HK-2 (cell line): ENCODE data around the gene COL8A1.
A peak's percentile ranks its signal among the peaks of the same experiment; 100 is the strongest.

Experiments used
- DNase-seq: peaks from one replicate; pipeline ENCODE4 v3.0.0-alpha.2; 2018; ENCODE audit not compliant: unreplicated experiment

Gene COL8A1

DNA sequence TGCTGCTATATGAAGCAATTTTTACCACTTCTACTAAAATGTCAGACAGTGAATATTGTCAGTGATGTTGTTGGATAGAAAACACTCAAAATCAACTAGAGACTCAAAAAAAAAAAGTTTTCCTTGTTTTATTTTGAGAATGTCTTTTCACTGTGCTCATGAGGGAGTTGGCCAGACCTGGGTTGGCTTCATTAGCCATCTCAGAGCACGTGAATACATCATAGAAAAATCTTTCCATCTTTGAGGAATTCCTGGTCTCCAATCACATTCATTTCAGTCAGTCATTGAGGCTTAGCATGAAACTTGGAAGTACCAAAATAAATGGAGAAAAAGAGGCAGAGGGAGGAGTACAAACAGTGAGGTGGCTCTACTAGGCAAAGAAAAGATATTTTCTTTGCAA lies 121.6 kb downstream of the COL8A1 start:
- DNase-seq, result no peak

GRCh38 chr3:99760629-99761028 lies 122.2 kb downstream of the COL8A1 start:
- no peak for DNase-seq

- no peak for DNase-seq
These were observed 123.2 kb downstream of the COL8A1 start for GRCh38 chr3:99761415-99762165.

DNA sequence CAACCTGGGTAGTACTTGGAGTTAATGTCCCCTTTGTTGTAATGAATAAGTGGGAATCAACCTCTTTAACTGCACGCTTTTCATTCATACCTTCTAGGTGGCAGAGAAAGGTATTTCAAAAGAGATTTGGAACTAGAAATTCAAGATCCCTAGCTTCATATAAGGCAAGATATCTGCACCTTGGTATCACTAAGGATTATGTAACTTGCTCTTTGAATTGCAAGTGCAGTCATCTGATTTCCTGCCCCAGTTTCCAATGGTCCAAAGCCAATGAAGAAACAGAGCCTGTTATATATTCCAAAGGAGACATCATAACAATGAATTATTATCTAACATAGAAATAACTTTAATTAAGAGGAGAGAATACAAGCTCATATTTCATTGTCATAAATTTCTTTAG lies 124.5 kb downstream of the COL8A1 start:
- DNase-seq, result no peak

GRCh38 chr3:99764377-99764776 lies 126.0 kb downstream of the COL8A1 start:
- DNase-seq, result no peak

DNA sequence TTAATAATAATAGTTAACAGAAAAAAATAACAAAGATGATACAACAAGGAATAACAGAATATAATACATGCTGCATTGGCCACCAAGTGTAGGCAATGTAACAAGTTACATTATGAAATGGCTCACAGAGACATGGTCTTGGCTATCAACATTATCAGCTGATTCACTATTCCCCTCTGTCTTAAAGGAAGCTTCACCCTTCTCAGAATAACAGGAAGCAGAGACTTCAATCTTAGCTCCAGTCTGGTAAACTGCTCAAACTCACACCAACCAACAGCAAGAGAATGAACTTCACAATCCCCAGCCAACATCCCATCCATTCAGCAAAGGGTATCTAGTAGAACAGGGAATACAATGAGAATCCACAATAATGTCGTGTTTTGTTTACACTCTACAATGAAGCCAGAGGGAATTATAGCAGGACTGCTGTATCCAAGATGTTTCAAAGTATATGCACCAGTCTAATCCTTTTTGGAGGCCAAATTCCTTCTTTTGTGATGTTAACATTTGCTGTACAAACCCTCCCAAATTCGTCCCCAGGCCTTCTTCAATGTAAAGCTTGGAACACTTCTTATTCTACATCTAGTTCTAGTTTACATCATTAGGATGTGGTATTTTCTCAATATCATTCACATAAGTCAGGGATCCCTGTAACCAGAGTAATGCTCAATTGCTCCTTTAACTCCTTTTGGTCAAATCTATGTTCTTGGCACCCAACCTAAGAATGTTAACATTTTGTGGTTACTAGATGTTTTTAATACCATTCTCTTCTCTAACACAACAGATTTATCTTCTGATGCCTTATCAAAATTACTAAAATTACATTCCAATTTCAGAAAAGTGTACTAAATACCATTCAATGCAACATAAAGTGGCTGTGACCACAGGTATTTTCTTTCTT lies 126.9 kb downstream of the COL8A1 start:
- DNase-seq, result no peak

GRCh38 chr3:99767291-99767690 lies 128.9 kb downstream of the COL8A1 start:
- DNase-seq, result no peak

- no peak for DNase-seq
These were observed 129.7 kb downstream of the COL8A1 start for GRCh38 chr3:99768126-99768525.

DNA sequence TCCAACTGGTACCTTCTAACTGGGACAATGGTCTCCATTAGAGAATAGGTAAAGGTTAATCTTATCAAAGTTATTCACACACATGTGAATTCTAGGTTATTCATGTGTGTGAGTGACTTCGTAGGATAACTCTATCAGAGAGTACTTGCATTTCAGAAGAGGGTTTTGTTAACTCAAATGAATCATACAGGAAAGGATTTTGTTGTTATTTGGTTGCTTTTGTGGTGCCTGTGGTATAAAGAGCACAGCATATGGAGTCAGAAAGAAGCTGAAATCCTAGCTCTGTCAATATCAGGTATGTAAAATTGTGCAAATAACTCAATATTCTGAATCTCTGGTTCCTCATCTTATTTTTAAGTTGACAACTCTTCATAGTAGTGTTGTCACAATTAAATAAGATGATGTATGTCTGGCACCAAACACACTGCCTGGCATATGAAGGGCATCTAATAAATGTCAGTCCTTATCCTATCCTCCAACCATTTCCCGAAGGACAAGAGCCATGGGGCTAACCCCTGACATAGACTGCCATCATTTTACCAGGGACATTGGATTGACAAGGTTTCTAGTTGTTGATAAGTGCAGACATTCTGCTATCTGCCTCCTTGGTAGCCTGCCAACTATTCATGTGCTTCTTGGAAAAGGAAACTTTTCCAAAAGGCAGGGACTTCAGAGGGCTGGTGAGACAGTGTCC lies 130.6 kb downstream of the COL8A1 start:
- no peak for DNase-seq

DNA sequence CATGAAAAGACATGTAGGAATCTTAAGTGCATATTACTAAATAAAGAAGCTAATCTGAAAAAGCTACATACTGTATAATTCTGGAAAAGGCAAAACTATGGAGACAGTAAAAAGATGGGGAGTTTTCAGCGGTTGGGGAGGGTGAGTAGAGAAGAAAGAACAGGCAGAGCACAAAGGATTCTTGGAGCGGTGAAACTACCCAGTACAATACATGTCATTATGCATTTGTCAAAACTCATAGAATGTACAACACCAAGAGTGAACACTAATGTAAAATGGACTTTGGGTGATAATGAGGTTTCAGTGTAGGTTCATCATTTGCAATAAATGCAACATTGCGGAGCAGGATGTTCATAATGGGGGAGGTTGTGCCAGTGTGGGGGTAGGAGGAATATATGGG lies 133.8 kb downstream of the COL8A1 start:
- no peak for DNase-seq

GRCh38 chr3:99772671-99773070 lies 134.3 kb downstream of the COL8A1 start:
- no peak for DNase-seq

DNA sequence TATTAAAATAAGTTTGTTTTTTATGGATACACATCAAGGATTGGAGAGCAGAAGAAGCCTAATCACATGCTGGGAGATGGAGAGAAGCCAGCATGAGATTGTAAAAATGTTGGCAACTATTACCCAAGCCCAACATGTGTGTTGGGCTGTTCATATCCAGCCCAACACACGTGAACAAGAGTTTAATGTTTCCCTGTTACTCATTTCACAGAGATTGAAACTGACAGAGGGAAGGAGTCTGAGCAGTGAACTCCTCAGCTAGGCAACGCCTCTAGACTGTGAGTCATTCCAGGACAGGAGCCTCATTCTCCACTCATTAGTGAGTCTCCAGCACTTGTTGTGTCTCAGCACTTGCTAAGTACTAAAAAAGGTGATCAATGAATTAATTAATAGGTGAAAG lies 136.1 kb downstream of the COL8A1 start:
- DNase-seq, result peak; percentile 30

DNA sequence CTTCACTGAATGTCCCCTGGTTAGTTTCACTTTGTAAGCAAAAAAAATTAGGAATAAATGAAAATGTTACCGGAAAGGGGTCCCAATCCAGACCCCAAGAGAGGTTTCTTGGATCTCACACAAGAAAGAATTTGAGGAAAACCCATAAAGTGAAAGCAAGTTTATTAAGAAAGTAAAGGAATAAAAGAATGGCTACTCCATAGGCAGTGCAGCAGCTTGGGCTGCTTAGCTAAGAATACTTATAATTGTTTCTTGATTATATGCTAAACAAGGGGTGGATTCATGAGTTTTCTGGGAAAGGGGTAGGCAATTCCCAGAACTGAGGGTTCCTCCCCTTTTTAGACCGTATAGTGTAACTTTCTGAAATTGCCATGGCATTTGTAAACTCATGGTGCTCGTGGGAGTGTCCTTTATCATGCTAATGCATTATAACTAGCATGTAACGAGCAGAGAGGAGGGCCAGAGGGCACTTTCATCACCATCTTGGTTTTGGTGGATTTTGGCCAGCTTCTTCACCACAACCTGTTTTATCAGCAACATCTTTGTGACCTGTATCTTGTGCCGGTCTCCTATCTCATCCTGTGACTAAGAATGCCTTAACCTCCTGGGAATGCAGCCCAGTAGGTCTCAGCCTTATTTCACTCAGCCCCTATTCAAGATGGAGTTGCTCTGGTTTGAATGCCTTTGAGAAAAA lies 138.3 kb downstream of the COL8A1 start:
- DNase-seq, result no peak

DNA sequence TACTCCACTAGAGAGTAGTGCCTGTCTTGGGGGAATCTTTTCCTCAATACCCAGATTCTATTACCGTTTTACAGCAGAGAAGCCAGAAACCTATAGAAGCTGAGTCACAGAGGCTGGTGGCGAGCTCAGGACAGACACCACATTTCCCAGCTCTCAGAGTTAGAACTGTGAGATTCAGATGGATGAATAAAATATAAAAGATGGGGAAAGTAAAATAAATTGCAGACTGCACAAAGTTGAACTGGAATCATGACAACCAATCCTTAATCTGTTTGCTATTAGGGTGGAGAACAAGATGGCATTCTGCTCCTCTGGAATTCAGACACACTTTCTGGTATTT lies 138.8 kb downstream of the COL8A1 start:
- DNase-seq, result no peak

- DNase-seq, result no peak
These were observed 139.3 kb downstream of the COL8A1 start for GRCh38 chr3:99777708-99778107.

- peak; percentile 24 for DNase-seq
These were observed 142.4 kb downstream of the COL8A1 start for GRCh38 chr3:99780749-99781148.

GRCh38 chr3:99781761-99782160 lies 143.4 kb downstream of the COL8A1 start:
- no peak for DNase-seq

DNA sequence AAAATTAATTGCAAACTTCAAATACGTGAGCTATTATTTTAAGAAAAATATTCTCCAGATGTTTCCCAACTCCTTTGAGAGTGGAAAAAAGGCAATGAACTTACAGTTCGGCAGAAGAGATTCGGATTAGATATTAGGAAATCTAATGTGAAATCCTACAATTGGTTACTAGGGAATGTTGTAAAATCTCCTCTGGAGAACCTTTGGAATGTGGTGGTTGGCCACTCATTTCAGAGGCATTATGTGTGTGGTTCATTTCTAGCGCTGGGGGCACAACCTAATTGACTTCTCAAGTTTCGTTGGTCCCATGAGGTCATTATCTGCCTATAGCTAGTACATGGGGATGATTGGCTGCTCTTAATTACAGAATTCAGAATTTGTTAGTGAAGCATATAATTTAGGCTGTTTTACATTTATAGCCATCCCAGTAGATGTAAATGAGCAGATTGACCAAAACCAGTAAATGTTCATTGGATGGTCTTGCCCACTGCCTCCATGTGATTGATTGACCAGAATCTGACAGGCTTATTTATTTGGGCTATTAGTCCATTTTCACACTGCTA lies 144.7 kb downstream of the COL8A1 start:
- DNase-seq, result peak; percentile 73

- peak; percentile 55 for DNase-seq
These were observed 150.8 kb downstream of the COL8A1 start for GRCh38 chr3:99789011-99789721.

- no peak for DNase-seq
These were observed 156.1 kb downstream of the COL8A1 start for GRCh38 chr3:99794485-99794884.

- DNase-seq, result no peak
These were observed 157.2 kb downstream of the COL8A1 start for GRCh38 chr3:99795573-99795972.
